Stimulated activated memory B cell treated with anti-CD40 and anti-IgM and Interleukin-4, amounts not matched to agents 10 μg/mL and 1 μg/mL and 100 μg/mL, for 72 hours (primary cell): Measurements from ENCODE around the gene RAMP3.

Experiments
- ATAC-seq: fragments of 150-1000 bp; cut with Tn5 transposase; 2 replicates; pipeline ENCODE4 v1.10.0; 2021
- H3K27ac Mint-ChIP-seq: one replicate; pipeline ENCODE4 v1.8.0; 2022; ENCODE audit warnings: mild to moderate bottlenecking, mixed read lengths
- H3K27me3 Mint-ChIP-seq: one replicate; pipeline ENCODE4 v1.8.0; 2022; ENCODE audit warnings: mixed read lengths
- H3K36me3 Mint-ChIP-seq: one replicate; pipeline ENCODE4 v1.8.0; 2022; ENCODE audit warnings: mixed read lengths
- H3K4me1 Mint-ChIP-seq: one replicate; pipeline ENCODE4 v1.8.0; 2022; ENCODE audit warnings: mixed read lengths
- H3K4me3 Mint-ChIP-seq: one replicate; pipeline ENCODE4 v1.8.0; 2022; ENCODE audit warnings: mild to moderate bottlenecking, moderate library complexity, mixed read lengths
- H3K9me3 Mint-ChIP-seq: one replicate; pipeline ENCODE4 v1.8.0; 2022; ENCODE audit warnings: mixed read lengths

RAMP3 gene

DNA sequence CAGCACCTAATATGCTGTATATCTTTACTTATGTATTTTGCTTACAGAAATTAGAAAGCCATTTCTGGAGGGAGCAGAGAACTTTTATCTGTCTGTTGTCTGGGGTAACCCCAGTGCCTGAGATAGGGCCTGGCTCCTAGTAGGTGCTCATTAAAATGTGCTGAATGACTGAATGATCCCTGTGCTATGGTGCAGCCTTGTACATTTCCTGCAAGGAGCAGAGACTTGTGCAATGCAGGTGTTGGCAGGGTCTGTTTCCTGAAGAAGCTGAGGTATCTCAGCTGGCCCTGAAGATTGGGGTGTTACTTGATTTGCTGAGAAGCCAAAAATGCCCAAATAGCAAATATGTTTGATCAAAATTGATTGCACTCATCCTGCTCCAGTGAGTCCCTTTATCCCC is 65.5 kb downstream of the RAMP3 start:
- Mint-ChIP-seq H3K27ac (no peak overlapping the region), H3K4me3 (no peak overlapping the region), H3K36me3 (no peaks in the 10 kb centered on the region), H3K9me3 (no peaks in the 10 kb centered on the region), H3K4me1 (no peaks in the 10 kb centered on the region), H3K27me3 (peaks cover 77% of the 10 kb centered on the region)
- ATAC-seq: no peak

DNA sequence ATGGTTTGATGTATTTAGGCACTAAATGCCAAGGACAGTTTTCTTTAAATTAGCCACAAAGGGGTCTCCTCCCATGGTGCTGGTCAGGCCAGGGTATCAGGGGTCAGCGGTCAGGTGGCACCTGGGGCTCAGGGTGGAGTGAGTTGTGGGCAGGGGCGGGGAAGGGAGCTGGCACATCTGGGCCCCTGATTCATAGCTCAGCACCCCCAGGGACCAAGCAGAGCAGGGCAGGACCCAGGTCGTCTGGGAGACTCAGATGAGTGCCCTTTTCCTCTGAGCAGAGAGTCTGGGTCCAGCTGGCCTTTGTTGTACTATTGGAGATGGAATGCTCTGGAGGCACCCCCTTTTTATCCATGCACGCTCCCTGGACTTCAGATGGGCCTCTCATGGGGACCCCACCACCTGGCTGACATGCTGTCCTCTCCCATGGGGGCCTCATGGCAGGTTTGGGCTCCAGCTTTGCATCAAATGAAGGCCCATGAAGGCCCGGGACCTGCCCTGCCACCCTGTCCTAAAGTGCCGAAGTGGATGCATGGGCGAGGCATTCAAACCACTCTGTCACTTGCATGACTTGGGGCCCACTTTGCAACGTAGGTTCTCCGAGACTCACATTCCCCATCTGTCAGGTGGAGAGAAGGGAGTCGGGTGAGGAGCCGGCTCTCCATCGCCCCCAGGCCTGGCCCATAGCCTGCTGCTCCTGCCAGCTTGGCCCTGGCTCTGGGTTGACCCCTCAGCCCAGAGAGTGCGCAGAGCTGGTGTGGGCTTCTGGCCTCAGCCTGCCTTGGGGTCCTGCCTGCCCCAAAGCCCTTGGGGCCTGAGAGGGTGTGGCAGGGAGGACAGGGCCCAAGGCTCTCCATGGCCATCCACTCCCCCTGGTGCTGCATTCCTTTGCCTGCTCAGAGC is 66.4 kb downstream of the RAMP3 start:
- Mint-ChIP-seq H3K9me3 (no peaks in the 10 kb centered on the region), H3K27me3 (peaks cover 77% of the 10 kb centered on the region), H3K27ac (no peak overlapping the region), H3K4me3 (no peak overlapping the region), H3K4me1 (no peaks in the 10 kb centered on the region), H3K36me3 (no peaks in the 10 kb centered on the region)
- ATAC-seq: no peak

- ATAC-seq: no peak
- H3K4me1 Mint-ChIP-seq: no peaks in the 10 kb centered on the region
- no peak overlapping the region for H3K27ac Mint-ChIP-seq
- H3K36me3 Mint-ChIP-seq: no peaks in the 10 kb centered on the region
- H3K4me3 Mint-ChIP-seq: no peak overlapping the region
- H3K27me3 Mint-ChIP-seq: peaks cover 71% of the 10 kb centered on the region
- H3K9me3 Mint-ChIP-seq: no peaks in the 10 kb centered on the region
Observed at GRCh38 chr7:45224832-45225231, 67.2 kb downstream of the RAMP3 start.

- no peak overlapping the region for H3K27ac Mint-ChIP-seq
- H3K4me1 Mint-ChIP-seq: no peaks in the 10 kb centered on the region
- no peaks in the 10 kb centered on the region for H3K9me3 Mint-ChIP-seq
- no peak overlapping the region for H3K4me3 Mint-ChIP-seq
- peaks cover 69% of the 10 kb centered on the region for H3K27me3 Mint-ChIP-seq
- no peak for ATAC-seq
- no peaks in the 10 kb centered on the region for H3K36me3 Mint-ChIP-seq
Observed at GRCh38 chr7:45225311-45225947, 67.8 kb downstream of the RAMP3 start.

DNA sequence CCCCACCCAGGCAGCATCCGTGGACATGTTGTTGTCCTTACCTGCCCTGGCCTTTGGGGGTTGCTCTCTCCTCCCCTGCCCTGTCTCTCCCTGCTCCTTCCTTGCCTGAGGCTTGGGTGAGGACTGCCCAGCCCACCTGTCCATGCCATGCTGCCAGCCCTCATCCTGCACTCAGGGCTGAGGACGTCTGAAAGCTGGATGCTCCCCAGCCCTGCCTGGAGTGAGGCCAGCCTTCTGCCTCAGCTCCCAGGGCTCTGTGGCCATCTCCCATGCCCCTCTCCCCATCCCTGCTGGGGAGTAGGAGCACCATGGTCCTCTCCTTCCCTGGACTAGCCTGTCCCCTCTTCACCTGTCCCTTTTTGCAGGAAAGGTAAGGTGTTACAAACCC is 68.4 kb downstream of the RAMP3 start:
- no peaks in the 10 kb centered on the region for H3K9me3 Mint-ChIP-seq
- H3K36me3 Mint-ChIP-seq: no peaks in the 10 kb centered on the region
- H3K27me3 Mint-ChIP-seq: peaks cover 74% of the 10 kb centered on the region
- H3K4me1 Mint-ChIP-seq: no peaks in the 10 kb centered on the region
- no peak for ATAC-seq
- H3K4me3 Mint-ChIP-seq: no peak overlapping the region
- H3K27ac Mint-ChIP-seq: no peak overlapping the region

DNA sequence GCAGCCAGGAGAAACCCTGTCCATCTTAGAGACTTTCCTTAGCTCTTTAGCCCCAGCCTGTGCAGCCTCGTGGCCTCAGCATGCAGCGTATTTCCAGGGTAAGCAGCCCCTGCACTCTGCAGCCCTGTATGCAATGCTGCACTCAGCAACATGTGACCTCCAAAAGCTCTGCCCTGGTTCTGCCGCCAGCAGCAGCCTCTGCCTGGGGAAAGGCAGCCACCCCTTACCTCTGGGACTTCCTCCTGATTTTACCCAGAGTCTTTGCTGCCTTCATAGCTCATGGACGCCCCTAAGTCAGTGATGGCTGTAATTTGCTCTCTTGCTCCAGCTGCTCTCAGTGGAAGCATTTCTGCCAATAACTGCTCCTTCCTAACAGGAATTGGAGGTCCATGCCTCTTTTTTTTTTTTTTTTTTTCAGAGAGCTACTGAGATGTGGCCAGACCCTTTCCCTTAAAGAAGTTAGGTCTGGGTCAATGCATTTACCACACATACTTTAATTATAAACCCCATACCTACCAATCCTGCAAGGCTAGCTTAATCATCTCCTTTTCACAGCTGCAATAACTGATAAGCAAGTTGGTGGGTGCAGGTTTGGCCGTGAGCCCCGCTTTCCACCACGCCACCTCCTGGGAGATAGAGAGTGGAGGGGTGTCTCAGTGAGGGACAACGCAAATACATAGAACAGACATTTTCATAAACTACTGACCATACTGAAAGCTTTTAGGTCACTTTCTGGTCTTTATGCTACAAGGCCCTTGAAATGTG is 71.7 kb downstream of the RAMP3 start:
- Mint-ChIP-seq H3K36me3 (no peaks in the 10 kb centered on the region), H3K27ac (no peak overlapping the region), H3K4me3 (no peak overlapping the region), H3K27me3 (peaks cover 77% of the 10 kb centered on the region), H3K9me3 (no peaks in the 10 kb centered on the region), H3K4me1 (no peaks in the 10 kb centered on the region)
- no peak for ATAC-seq

- Mint-ChIP-seq H3K4me1 (no peaks in the 10 kb centered on the region), H3K4me3 (no peak overlapping the region), H3K9me3 (no peaks in the 10 kb centered on the region), H3K36me3 (no peaks in the 10 kb centered on the region), H3K27me3 (peaks cover 71% of the 10 kb centered on the region), H3K27ac (no peak overlapping the region)
- ATAC-seq: no peak
Observed at GRCh38 chr7:45230083-45230482, 72.5 kb downstream of the RAMP3 start.

GRCh38 chr7:45230611-45231165 is 73.1 kb downstream of the RAMP3 start:
- Mint-ChIP-seq H3K9me3 (no peaks in the 10 kb centered on the region), H3K4me3 (no peak overlapping the region), H3K36me3 (no peaks in the 10 kb centered on the region), H3K27me3 (peaks cover 65% of the 10 kb centered on the region), H3K27ac (no peak overlapping the region), H3K4me1 (no peaks in the 10 kb centered on the region)
- no peak for ATAC-seq

DNA sequence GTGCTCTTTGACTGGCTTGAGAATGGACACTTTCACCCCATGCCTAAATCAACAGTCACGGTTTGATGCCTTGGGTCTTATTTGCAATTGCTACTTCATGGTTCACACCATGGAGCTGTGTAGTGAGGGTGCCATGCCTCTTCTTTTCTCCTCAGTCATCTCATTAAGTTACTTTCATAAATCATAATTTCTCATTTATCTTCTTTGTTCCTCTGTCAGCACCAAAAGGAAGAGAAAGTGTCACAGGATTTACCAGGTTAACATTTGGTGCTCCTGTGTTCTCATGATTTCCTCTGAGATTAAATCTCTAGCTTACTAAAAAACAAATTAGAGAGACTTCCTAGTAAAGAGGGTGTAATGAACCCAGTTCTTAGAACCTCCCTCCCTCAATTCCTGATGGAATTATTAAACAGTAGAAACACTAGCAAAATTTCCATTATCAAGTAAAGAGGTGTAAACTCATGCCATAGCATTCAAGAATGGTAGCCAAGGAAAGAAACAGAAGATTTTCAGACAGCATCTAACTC is 75.7 kb downstream of the RAMP3 start:
- Mint-ChIP-seq H3K4me3 (no peak overlapping the region), H3K36me3 (no peaks in the 10 kb centered on the region), H3K27ac (no peak overlapping the region), H3K4me1 (no peaks in the 10 kb centered on the region), H3K27me3 (peaks cover 52% of the 10 kb centered on the region), H3K9me3 (no peaks in the 10 kb centered on the region)
- no peak for ATAC-seq
